Measurements from ENCODE around the gene MARCHF3.
"Not testable (repeated sequence)": the region's sequence is repeated elsewhere in the genome, so short reads cannot be mapped to it uniquely, and the experiment has no call there.

MARCHF3 gene

GRCh38 chr5:126911986-126912385, 118.4 kb downstream of the MARCHF3 start:
- no peak for DNase-seq

DNA sequence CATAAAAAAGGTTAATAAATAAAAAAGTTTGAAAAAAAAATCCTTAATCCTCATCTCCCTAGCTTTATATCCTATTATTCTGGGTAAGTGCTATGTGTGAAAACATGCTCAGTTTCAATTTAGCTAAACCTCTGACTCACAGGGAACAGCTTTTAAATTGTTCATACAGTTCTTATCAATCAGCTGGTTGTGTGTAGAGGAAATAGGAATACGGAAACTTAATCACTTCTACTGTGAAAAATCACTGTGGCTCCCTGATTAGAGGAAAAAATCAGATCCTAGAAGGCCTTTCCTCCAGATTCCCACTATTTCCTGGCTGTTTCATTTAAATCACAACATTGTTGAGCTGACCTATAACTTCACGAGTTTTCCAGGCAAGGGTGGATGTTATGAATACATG, 120.5 kb downstream of the MARCHF3 start:
- no peak for DNase-seq

GRCh38 chr5:126904407-126904806, 126.0 kb downstream of the MARCHF3 start:
- not testable (repeated sequence) for DNase-seq

DNA sequence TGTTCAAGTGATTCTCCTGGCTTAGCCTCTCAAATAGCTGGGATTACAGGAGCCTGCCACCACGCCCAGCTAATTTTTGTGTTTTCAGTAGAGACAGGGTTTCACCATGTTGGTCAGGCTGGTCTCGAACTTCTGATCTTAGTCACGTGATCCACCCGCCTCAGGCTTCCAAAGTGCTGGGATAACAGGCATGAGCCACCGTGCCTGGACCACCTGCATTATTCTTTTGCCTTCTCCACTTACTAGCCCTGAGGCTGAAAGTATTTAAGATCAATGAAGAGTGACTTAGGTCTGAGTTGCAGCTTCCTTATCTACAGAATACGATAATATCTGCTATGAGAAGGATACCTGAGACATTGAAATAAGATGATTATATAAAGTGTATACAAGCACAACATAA, 129.6 kb downstream of the MARCHF3 start:
- DNase-seq = no peak

- no peak for DNase-seq
These were observed 130.9 kb downstream of the MARCHF3 start for GRCh38 chr5:126899476-126899875.

DNA sequence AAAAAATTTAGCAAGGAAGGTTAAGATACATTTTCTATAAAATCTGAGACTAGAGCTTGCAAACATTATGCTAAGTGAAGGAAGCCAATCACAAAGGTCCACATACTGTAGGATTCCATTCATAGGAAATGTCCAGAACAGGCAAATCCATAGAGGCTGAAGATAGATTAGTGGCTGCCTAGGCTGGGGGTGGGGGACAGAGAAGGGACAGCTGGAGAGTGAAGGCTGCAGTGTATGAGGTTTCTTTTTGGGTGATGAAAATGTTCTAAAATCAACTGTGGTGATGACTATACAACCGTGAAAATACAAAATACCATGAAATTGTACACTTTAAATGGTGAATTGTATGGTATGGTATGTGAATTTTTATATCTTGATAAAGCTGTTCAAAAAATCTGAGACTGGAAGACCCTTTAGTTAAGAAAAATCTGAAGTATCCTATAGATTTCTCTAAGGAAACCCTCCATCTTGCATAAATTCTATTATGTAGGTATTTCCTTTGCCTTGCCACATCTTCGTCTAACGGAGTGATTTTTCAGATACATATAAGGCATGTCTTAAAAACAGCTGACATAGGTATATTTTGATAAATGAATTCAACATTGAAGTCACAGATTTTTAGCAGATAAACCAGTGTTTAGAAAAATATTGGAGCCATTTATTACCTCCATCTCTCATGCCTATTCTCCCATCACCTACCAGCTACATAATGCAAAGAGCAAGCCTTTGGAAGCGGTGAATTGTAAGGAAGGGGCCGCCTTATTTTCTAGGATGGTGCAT, 132.3 kb downstream of the MARCHF3 start:
- DNase-seq = no peak

GRCh38 chr5:126896170-126896702, 134.1 kb downstream of the MARCHF3 start:
- DNase-seq = no peak

- DNase-seq = not testable (repeated sequence)
These were observed 134.6 kb downstream of the MARCHF3 start for GRCh38 chr5:126895712-126896111.

DNA sequence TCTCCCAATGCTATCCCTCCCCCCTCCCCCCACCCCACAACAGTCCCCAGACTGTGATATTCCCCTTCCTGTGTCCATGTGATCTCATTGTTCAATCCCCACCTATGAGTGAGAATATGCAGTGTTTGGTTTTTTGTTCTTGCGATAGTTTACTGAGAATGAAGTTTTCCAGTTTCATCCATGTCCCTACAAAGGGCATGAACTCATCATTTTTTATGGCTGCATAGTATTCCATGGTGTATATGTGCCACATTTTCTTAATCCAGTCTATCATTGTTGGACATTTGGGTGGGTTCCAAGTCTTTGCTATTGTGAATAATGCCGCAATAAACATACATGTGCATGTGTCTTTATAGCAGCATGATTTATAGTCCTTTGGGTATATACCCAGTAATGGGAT, 139.9 kb downstream of the MARCHF3 start:
- not testable (repeated sequence) for DNase-seq

DNA sequence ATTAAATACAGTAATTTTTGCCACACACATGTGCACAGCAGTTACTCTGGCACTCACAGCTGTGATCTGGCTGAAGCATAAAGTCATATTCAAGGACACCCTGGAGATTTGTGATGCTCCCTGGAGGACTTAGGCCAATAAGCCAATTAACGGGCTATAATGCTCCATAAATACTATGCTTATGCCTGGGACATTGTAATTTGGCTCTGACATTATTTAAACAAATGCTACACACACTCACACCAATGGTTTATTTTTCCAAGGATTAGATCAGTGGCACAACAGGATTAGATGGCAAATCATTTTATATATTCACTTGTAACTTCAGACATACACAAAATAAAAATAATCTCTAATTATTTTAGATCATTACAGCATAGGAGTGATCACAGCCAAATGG, 142.2 kb downstream of the MARCHF3 start:
- DNase-seq = no peak

DNA sequence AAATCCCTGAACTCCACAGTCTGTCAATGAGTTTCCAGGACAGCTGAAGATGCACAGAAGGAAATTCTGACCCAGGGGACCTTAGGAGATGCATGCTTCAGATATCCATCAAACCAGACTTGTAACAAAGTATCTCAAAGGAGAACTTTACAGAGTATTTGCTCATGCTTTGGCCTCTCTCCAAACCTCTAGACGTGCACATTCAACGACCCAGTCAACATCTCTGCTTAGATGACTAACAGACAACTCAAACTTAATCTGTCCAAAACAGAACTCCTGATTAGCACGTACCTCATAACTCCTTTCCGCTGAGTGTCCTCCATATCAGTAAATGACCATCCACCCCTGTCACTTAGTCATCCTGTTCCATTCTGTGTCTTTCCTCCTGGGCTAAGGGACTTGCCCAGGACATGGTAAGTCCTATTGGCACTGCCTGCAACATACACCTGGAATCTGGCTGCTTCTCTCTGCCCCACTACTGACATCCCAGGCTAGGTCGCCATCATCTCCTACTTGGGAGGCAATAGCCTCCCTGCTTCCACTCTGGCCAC, 146.0 kb downstream of the MARCHF3 start:
- no peak for DNase-seq

DNA sequence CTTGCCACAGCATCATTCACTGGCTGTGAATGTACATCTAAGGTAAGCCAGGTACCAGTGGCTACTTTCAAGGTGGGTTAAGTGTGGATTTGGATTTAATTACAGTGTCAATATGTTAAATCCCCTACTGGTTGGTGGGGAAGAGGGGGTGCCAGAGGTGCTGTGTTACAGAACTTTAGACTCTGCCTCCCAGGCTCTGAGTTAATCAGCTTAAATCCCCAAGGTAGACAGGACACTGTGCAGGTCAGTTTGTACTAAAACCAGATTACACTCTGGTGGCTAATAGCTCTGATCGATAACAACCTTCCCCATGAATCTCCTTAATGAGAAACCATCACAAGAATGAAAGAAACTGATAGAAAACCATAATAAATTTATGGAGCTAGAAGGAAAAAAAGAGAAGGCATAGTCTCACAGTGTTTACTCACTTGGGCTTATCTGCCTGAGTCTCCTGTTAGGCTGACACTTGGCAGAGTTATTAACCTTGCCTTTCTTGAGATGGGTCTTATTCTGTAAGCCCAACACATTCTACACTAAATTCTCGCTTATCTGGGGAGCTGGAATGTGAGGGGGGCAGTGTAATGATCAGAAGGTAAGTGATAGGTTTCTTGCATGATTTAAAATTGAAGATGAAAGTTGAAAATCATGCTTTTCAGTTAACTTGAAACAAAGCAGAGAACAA, 146.7 kb downstream of the MARCHF3 start:
- DNase-seq = no peak

- DNase-seq = no peak
These were observed 148.3 kb downstream of the MARCHF3 start for GRCh38 chr5:126881821-126882600.

DNA sequence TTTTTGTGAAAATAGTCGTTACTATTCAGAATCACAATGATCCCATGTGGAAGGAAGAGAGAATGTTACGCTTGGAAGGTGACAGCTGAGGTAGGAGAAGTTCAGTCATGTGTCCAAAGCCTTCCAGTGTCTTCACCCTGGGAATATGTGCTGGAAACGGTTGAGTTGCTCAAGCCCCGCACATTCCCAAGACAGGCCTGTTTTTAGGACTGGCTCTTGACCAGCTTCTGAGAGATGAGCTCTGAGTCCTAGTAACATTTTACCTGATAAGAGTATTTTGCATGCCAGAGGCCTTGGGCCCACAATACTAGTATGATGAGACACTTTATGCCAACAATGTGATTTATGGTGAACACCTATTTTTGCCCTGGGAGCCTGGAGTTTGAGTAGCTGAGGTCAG, 151.7 kb downstream of the MARCHF3 start:
- no peak for DNase-seq

- DNase-seq = no peak
These were observed 152.3 kb downstream of the MARCHF3 start for GRCh38 chr5:126878085-126878484.

DNA sequence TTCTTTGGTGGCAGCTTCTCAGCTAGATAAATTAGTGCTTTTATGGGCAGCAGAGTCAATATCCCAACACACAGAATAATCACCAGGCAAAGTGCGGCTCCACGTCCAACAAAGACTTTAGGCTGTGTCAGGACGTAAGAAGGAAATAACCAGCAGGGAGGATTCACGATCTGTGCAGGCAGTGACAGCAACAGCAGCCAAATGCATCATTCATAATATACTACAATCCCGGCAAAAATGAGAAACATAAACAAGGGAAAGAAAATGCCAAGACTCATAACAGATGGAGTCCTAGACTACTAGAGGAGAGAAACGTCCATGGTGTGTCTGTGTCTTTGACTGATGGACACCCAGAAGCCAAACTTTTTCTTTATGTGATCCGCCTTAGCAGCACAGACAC, 152.8 kb downstream of the MARCHF3 start:
- no peak for DNase-seq

GRCh38 chr5:126875303-126875785, 155.0 kb downstream of the MARCHF3 start:
- no peak for DNase-seq

GRCh38 chr5:126872561-126873354, 157.6 kb downstream of the MARCHF3 start:
- no peak for DNase-seq

- DNase-seq = no peak
These were observed 158.9 kb downstream of the MARCHF3 start for GRCh38 chr5:126871441-126871840.

DNA sequence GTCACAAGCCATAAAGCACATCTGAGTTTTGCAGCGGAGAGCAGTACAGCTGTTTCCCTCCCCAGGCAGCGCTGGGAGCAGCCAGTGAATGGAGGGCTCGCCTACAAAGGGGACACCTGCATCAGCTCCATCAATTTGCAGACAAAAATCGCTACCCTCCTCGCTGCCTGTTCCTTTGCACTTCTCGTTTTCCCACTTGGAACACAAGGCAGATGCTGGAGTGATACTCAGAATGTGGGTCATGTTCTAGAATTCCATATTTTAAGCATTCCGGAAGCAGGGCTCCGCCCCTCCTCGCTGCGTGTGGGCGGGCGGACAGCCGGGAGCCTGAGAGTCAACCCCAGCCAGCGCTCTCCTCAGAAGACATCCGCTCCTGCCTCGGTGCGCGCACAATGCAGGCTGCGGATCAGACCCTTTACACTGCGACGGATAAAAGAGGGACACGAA, 161.3 kb downstream of the MARCHF3 start:
- peak; percentile 28 to 50 for DNase-seq

DNA sequence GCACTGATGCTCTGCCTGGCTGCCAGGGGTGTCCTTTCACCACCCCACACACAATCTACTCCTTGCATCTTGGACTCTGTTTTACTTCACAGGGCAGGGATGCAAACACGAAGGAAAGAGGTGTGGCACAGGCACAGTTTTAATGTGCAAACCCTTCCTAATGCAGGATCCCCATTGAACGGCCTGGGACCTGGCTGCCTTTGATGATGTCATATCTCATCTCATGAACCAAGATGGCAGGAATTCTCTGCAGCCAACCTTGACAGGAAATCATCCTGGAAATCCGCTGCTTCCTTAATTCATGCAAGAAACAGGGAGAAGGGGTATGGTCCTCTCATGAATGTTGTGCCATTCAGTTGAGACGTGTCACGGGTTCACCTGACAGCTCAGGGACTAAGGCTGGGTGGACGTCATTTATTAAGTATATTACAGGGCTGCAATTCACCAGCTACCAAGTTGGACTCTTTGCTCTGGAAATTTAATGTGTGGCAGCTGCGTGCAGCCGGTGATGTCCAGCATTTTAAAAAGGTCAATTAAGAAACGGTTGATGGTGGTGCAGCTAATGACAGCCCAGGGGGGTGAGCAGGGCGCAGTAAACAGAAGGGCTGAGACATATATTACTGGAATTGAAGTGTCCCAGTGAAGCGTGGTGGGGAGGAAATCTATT, 161.9 kb downstream of the MARCHF3 start:
- DNase-seq = no peak
